AG20443 (cell line): ENCODE measurements around the gene TPSB2.
"Not testable (repeated sequence)": the region's sequence is repeated elsewhere in the genome, so short reads cannot be mapped to it uniquely, and the experiment has no call there.

Experiments used
- DNase-seq: peaks from one replicate; pipeline ENCODE4 v3.0.0; 2012; ENCODE audit warnings: low spot score, mixed read lengths

Gene TPSB2

GRCh38 chr16:1199347-1200013, 30.5 kb downstream of the TPSB2 start:
- no peak for DNase-seq

DNA sequence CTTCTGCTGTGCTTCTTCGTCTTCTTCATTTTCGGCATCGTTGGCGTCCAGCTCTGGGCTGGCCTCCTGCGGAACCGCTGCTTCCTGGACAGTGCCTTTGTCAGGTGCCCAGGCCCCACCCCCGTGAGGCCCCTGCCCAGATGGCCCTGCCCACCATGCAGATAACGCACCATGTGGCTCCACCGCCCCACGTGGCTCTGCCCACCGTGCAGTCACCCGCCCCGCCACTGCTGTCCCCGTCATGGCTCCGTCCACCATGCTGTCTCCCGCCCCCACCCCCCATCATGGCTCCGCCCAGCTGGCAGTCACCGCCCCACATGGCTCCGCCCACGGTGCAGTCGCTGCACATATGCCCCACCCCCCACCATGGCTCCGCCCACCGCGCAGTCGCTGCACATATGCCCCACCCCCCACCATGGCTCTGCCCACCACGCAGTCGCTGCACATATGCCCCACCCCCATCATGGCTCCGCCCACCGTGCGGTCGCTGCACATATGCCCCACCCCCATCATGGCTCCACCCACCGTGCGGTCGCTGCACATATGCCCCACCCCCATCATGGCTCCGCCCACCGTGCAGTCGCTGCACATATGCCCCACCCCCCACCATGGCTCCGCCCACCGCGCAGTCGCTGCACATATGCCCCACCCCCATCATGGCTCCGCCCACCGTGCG, 31.2 kb downstream of the TPSB2 start:
- DNase-seq = not testable (repeated sequence)

DNA sequence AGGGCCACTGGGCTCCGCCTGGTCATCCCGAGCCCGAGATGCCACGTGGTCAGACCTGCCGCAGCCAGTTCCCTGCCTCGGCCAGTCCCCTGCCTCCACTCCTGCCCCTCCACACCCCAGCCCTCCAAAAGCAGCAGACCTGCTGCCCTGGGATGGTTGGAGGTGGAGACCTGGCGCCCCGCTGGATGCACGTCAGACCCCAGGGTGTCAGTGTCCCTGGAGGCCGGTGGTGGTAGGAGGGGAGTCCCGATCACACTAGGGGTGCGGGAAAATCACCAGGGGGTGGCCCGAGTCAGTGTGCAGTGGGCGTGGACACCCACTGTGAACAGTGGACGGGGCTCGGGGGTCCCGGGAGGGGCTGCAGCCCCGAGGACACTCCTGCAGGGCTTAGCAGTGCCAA, 31.8 kb downstream of the TPSB2 start:
- DNase-seq = no peak

GRCh38 chr16:1197237-1197866, 32.6 kb downstream of the TPSB2 start:
- DNase-seq = no peak

- DNase-seq = no peak
These were observed 33.5 kb downstream of the TPSB2 start for GRCh38 chr16:1196494-1196893.

- no peak for DNase-seq
These were observed 34.7 kb downstream of the TPSB2 start for GRCh38 chr16:1195393-1195666.

DNA sequence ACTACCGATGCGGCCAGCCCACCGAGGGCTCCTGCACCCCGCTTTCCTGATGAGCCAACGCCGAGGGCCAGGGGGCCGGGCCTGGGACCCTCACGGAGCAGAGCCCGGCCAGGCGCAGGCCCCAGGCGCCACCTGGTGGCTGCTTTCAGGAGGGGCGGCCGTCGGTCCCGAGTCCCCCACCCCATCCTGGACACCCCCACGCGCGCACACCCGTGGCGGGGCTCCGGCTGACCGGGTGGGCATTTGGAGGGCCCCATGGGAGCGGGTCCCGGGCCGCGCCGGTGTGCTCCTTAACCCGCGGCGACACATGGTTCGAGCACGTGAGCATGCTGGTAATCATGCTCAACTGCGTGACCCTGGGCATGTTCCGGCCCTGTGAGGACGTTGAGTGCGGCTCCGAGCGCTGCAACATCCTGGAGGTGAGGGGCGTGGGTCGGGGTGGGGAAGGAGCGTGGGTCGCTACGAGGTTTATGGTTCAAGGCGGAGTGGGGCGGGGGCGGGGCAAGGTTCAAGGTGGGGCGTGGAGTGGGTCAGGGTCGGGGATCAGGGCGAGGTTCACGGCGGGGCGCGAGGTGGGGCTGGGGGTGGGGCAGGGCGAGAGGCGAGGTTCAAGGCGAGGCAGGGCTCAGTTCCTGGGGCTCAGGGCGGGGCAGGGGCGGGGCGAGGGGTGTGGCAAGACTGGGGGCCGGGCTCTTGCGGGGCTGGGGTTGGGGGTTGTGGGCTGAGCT, 35.2 kb downstream of the TPSB2 start:
- DNase-seq = peak; percentile 70

DNA sequence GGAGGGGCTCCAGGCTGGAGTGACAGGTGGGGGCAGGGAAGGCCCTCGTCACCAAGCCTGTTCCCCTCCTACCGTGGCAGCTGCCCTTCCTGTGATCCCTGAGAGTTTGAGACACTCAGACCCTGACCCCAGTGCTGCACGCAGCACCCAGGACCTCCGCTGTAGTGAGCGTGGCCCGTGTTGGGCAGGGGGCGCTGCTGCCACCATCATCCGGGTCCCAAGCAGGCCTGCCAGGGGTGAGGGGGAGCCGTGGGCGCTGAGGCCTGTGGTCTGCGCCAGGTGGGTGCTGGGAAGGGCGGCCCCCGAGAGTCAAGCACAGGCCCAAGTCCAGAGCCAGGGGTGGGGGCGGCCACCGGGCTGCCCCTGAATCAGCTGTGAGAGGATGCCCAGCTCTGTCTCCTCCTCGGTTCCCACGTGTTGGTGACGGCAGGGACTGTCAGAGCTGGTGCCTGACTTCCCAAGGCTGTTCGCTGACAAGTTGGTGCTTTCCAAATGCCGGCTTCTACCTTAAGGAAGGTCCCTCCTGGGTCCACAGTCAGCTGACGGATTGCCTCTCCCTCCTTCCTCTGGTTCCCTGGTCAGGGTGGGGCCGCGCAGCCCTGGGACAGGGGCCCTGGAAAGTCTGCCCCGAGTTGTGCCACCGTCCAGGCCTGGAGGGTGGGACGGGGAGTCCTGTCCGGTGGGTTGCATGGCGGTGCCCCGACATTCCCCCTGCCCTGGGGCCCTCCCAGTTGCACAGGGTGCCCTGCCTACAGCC, 36.0 kb downstream of the TPSB2 start:
- DNase-seq = no peak

DNA sequence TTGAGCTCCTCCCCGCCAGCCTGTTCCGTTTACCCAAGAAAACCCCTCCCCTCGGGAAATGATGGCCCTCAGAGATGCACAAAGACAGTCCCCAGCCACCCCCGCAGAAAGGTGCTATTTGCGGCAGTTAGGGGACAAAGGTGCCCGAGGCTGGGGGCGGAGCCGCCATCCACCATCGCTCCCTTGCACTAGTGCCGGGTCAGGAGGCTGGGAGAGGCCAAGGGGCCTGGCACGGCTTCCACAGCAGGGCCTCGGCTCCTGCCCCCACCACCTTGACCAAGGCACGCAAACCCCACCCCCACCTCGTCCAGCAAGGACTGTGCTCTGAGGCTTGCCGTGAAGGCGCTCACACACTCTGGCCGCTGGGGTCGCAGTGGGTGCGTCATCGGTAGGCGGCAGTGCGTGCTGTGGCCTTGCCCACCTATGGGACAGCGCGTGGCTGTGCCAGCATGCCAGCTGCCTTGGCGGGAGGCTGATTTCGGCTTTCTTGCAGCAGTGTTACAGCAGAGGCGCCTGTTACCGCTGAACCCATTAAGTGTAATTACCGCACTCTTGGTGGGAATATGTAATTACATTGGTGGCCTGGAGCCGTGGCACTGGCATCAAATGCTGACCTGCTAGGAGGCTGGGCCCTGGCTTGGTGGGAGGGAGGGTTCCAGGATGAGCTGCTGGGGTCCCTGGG, 36.7 kb downstream of the TPSB2 start:
- no peak for DNase-seq

DNA sequence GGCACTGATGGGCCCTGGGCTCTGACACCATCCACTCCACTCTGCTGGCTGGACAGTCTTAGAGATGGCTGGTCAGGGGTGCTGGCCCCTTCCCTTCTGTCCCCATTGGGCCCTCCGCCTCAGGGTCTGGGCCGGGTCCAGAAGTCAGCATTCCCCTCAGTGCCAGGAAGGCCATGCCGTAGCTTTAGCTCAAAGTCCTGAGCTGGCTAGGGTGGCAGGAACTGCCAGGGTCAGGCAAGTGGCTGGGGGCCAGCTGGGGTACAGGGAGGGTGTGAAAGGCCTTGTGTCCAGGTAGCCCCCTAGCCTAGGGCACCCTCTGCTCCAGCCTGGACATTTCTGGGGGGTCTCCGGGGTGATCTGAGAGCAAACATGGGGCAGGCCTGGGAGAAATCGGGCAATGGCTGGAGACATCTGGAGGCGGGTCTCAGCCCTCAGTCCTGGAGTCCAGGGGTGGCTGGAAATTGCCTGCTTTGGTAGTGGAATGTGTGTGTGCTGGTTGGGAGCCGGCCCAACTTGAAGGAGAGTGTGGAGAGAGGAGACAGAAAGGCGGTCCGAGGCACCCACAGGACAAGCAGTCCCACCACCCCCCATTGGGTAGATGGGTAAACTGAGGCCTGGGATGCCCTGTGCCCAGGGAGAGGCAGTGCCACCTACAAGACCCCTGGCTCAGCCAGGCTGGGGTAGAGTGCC, 37.5 kb downstream of the TPSB2 start:
- DNase-seq = no peak

GRCh38 chr16:1190789-1191188, 39.2 kb downstream of the TPSB2 start:
- not testable (repeated sequence) for DNase-seq

- no peak for DNase-seq
These were observed 40.5 kb downstream of the TPSB2 start for GRCh38 chr16:1189455-1189854.

- peak; percentile 85 for DNase-seq
These were observed 41.4 kb downstream of the TPSB2 start for GRCh38 chr16:1188432-1189189.

DNA sequence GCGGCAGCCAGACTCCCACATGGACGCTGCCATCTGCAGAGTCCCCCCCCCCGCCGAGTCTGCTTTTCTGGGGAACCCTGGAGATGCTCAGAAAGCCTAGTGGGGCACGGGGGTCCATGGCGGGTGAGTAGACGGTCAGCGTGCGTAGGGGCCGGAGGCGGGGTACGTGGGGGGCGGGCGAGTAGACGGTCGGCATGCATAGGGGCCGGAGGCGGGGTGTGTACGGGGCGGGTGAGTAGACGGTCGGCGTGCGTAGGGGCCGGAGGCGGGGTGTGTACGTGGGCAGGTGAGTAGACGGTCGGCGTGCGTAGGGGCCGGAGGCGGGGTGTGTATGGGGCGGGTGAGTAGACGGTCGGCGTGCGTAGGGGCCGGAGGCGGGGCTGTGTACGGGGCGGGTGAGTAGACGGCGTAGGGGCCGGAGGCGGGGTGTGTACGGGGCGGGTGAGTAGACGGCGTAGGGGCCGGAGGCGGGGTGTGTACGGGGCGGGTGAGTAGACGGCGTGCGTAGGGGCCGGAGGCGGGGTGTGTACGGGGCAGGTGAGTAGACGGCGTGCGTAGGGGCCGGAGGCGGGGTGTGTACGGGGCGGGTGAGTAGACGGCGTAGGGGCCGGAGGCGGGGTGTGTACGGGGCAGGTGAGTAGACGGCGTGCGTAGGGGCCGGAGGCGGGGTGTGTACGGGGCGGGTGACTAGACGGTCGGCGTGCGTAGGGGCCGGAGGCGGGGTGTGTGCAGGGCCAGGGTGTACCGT, 44.4 kb downstream of the TPSB2 start:
- not testable (repeated sequence) for DNase-seq

DNA sequence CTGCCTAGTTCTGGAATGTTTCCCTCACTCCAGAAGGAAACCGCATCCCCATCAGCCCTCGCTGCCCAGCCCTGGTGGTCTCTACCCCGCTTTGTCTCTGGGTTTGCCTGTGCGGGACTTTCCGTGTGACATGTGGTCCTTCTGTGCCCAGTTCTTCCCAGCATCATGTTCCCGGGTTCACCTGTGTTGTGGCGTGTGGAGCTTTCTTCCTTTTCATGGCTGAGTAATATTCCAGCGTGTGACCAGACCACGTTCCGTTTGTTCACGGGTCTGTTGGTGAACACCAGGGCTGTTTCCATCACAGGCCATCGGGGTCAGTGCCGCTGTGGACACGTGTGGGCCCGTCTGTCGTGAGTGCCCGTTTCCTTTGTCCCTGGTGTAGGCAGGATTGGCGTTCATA, 45.0 kb downstream of the TPSB2 start:
- DNase-seq = no peak

GRCh38 chr16:1184156-1184868, 45.7 kb downstream of the TPSB2 start:
- DNase-seq = no peak

DNA sequence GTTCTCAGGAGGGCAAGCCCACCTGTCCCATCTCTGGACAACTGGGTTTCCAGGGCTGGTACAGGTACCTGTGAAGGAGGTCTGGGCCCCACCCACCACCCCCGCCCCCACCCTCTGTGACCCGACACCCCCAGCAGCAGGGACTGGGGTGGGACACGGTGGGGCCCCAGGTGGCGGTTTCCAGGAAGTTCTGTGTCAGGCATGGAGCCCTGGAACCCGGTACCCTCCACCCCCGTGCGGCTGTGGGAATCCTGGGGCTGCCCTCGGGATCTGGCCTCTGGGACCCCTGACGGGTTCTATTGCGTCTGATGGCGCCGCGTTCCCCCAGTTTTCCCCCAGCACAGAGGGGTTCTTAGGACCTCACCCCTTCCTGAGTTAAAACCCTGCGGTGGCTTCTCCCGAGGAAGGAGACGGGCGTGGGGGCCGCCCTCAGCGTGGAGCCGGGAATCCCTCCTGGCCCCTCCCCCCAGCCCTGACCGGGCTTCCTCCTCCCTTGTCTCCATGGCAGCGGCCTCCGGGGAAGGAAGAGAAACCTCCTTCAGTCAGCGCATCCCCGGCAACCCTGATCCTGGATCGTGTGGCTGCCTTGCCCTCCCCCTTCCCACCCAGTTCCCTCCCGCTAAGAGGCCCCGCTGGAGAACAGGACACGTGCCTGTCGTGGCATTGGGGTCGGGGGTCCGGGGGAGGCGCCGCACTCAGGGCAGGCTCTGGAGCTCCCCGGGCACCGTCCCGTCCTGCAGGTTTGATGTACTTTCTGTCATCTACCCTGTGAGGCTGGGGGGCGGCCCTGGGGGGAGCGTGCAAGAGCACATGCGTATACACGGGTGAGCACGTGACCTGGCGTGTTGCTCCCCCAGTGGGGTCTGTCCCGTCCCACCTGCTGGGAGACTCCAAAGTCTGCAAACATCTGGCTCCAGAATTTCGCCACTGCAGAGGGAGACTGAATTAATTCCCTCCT, 46.8 kb downstream of the TPSB2 start:
- peak; percentile 35 for DNase-seq

GRCh38 chr16:1182316-1182671, 47.7 kb downstream of the TPSB2 start:
- peak; percentile 70 for DNase-seq
